HEK293T (cell line): ENCODE measurements around the gene NPC1.

Experiments
- ARNT ChIP-seq: fragments of 450-650 bp; IDR thresholded peaks from 2 replicates; pipeline ENCODE4 v1.6.1; 2017; ENCODE audit warnings: mild to moderate bottlenecking
- BHLHE40 ChIP-seq: fragments of 450-650 bp; IDR thresholded peaks from 2 replicates; pipeline ENCODE4 v1.6.1; 2016; ENCODE audit warnings: mild to moderate bottlenecking, moderate library complexity, borderline replicate concordance
- CTBP1 ChIP-seq: fragments of 450-650 bp; IDR thresholded peaks from 2 replicates; pipeline ENCODE4 v1.6.1; 2016; ENCODE audit warnings: borderline replicate concordance
- ELF4 ChIP-seq: fragments of 450-650 bp; IDR thresholded peaks from 2 replicates; pipeline ENCODE4 v1.6.1; 2017; ENCODE audit warnings: antibody characterized with exemption
- FOXA1 ChIP-seq: fragments of 450-650 bp; IDR thresholded peaks from 2 replicates; pipeline ENCODE4 v1.6.1; 2016; ENCODE audit warnings: mild to moderate bottlenecking
- FOXK2 ChIP-seq: fragments of 450-650 bp; IDR thresholded peaks from 2 replicates; pipeline ENCODE4 v1.6.1; 2016; ENCODE audit warnings: mild to moderate bottlenecking
- FOXM1 ChIP-seq: fragments of 450-650 bp; IDR thresholded peaks from 2 replicates; pipeline ENCODE4 v1.6.1; 2017; ENCODE audit warnings: mild to moderate bottlenecking, borderline replicate concordance
- HDGF ChIP-seq: fragments of 450-650 bp; IDR thresholded peaks from 2 replicates; pipeline ENCODE4 v1.6.1; 2017; ENCODE audit warnings: antibody characterized with exemption, borderline replicate concordance
- L3MBTL2 ChIP-seq: fragments of 450-650 bp; conservative IDR thresholded peaks from 2 replicates; pipeline ENCODE4 v1.6.1; 2016; ENCODE audit warnings: mild to moderate bottlenecking
- NFRKB ChIP-seq: fragments of 450-650 bp; IDR thresholded peaks from 2 replicates; pipeline ENCODE4 v1.6.1; 2016; ENCODE audit warnings: mild to moderate bottlenecking, moderate library complexity
- SP1 ChIP-seq: fragments of 450-650 bp; IDR thresholded peaks from 2 replicates; pipeline ENCODE4 v1.6.1; 2017
- SUZ12 ChIP-seq: fragments of 450-650 bp; IDR thresholded peaks from 2 replicates; pipeline ENCODE4 v1.6.1; 2016; ENCODE audit warnings: mild to moderate bottlenecking
- ZNF384 ChIP-seq: fragments of 450-650 bp; IDR thresholded peaks from 2 replicates; pipeline ENCODE4 v1.6.1; 2016
- TF ChIP-seq, protein P1 (sequence below): fragments of 450-650 bp; IDR thresholded peaks from 2 replicates; pipeline ENCODE4 v1.6.1; 2016

DNA sequence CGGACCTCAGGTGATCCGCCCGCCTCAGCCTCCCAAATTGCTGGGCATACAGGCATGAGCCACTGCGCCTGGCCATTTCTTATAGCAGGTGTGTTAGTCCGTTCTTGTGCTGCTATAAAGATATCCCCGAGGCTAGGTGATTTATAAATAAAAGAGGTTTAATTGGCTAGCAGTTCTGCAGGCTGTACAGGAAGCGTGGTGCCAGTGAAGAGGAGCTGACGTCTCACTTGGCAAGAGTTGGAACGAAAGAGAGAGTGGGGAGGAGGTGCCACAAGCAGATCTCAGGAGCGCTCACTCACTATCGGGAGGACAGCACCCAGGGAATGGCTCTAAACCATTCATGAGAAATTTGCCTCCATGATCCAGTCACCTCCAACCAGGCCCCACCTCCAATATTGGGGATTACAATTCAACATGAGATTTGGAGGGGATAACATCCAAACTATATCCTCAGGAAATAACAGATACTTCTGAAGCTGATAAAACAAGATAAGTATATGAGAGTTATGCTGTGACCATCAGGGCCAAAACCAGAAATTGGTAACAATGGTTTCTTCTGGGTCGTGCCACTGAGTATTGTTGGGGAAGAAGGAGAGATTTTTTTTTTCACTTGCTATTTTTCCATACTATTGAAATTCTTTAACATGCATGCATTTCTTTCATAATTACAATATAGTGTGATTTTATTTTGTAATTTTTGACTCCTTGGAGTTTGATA, 90.4 kb downstream of the NPC1 start:
- no peak for TF ChIP-seq FOXA1
- TF ChIP-seq FOXK2 = no peak
- TF ChIP-seq CTBP1 = no peak
- TF ChIP-seq NFRKB = no peak
- no peak for TF ChIP-seq ELF4
- TF ChIP-seq BHLHE40 = no peak
- no peak for TF ChIP-seq SP1
- no peak for TF ChIP-seq L3MBTL2
- TF ChIP-seq ZNF384 = no peak
- TF ChIP-seq ARNT = no peak
- no peak for TF ChIP-seq FOXM1
- no peak for TF ChIP-seq HDGF
- TF ChIP-seq, protein P1, sequence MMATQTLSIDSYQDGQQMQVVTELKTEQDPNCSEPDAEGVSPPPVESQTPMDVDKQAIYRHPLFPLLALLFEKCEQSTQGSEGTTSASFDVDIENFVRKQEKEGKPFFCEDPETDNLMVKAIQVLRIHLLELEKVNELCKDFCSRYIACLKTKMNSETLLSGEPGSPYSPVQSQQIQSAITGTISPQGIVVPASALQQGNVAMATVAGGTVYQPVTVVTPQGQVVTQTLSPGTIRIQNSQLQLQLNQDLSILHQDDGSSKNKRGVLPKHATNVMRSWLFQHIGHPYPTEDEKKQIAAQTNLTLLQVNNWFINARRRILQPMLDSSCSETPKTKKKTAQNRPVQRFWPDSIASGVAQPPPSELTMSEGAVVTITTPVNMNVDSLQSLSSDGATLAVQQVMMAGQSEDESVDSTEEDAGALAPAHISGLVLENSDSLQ = no peak
- TF ChIP-seq SUZ12 = no peak
